GM12801 (cell line): ENCODE results near the gene ANKRD6.

Experiments used
- CTCF ChIP-seq: IDR thresholded peaks from one replicate; pipeline ENCODE4 v1.5.1; 2011; ENCODE audit warnings: control low read depth; ENCODE audit not compliant: insufficient read length; ENCODE audit errors: extremely low read depth

The ANKRD6 gene

DNA sequence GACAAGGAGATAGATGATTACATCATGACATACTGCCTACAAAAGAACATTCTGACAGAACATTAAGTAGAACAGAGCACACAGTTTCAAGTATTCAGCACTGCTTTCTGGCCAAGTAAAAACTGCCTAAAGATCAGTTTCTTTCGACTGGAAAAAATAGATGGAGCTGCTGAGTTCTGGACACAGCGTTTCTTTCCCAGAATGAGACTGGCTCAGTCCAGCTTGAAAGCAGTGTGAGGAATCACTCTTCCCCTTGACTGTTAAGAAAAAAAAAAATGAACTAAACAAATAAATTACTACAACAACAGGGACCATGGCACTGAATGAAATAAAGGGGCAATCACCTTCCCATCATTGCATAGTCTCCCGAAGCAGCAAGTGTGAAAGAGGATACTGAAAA is 210.0 kb downstream of the ANKRD6 start:
- TF ChIP-seq CTCF = no peak

- no peak for TF ChIP-seq CTCF
Measured at GRCh38 chr6:89643406-89643805, 210.5 kb downstream of the ANKRD6 start.

- no peak for TF ChIP-seq CTCF
Measured at GRCh38 chr6:89644864-89645263, 211.9 kb downstream of the ANKRD6 start.

DNA sequence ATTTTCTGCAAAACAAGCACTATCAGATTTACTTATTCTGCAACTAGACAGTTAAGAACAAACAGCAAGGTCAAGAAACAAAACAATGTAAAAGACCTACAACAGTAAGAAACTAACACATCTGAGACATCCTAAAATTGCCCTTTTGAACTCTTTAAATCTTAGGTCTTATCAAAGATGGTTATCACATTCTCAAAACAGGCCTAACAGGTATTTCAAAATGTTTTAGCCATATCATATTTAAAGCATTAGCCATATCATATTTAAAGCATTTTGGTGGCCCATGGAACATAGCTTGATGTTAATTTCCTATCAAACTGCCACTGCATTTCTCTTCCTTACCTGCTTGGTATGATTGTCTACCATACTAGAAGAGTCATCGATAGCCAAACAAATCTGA is 216.7 kb downstream of the ANKRD6 start:
- no peak for TF ChIP-seq CTCF

DNA sequence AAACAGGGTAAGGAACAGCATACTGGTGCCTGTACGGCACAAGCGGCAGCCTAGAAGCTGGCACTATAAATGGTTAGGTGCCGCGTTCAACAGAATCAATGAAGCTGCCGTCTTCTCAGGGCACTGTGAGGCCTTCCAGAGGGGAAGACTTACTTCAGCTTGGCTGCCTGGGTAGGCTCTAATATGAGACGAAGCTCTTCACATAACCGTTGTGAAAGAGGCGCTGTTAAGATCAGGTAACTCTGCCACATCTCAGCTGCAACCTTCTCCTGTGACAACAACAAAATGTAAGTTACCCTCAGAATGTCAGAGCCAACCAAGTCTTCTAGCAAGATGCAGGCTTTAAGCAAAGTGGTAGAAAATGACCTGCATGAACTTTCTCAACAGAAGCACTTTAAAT is 217.6 kb downstream of the ANKRD6 start:
- TF ChIP-seq CTCF = no peak

- no peak for TF ChIP-seq CTCF
Measured at GRCh38 chr6:89655122-89655521, 222.2 kb downstream of the ANKRD6 start.

DNA sequence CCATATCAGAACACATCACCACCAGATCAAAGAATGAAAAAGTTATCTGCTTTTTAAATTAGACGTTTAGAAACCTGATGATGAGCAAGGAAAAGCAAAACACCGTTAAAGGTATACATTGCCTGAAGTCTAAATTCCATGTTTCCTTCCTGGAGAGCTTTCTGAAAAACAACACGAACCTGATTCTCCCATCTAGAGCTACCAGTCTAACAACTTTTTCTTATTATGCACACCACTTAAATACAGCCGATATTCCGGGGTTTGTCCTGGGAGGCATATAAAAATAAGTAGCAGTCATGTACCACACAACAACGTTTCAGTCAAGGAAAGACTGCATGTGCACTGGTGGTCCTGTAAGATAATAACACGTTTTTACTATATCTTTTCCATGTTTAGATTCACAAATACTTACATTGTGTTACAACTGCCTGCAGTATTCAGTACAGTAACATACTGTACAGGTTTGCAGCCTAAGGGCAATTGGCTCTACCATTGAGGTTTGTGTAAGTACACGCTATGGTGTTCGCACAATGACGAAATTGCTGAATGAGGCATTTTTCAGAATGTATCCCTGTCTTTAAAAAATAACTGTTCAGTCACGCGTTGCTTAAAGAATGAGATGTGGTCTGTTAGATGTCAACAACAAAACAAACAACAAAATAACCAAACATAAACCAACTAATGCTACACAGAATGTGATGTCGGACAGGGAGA is 224.7 kb downstream of the ANKRD6 start:
- no peak for TF ChIP-seq CTCF

- no peak for TF ChIP-seq CTCF
Measured at GRCh38 chr6:89660981-89661380, 228.0 kb downstream of the ANKRD6 start.
